Measurements from ENCODE around the gene HOXB6. TPM values are rescaled to one million over a fixed set of nuclear protein-coding genes. Genes with fewer than 3 reads are reported as not detected.

HOXB6 gene
- total RNA-seq, 1 donor from 2014 or later = 22.9 TPM

- no peak for DNase-seq (ENCODE audit: low read depth)
These were observed 19.3 kb upstream of the HOXB6 start for GRCh38 chr17:48624118-48624517.

DNA sequence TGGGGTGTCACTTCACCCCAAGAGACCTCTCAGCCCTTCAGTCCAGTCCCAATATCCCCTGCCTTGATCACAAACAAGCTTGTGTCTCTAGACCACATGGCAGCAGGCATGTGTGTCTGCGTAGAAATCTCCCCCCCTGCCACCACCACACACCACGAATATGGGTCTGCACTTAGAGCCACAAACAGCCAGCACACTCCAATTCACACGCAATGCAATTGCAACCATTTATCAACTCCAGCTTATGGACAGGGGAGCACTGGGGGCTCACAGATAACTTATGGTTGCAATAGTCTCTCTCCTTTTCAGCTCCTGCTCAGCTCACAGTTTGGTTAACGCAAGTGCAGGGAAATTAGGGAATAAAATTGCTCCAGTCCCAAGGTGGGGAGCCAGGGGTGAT lies 18.8 kb upstream of the HOXB6 start:
- DNase-seq (ENCODE audit: low read depth) = no peak

GRCh38 chr17:48622857-48623256 lies 18.1 kb upstream of the HOXB6 start:
- DNase-seq (ENCODE audit: low read depth) = no peak

GRCh38 chr17:48621410-48622392 lies 16.9 kb upstream of the HOXB6 start:
- no peak for DNase-seq (ENCODE audit: low read depth)

DNA sequence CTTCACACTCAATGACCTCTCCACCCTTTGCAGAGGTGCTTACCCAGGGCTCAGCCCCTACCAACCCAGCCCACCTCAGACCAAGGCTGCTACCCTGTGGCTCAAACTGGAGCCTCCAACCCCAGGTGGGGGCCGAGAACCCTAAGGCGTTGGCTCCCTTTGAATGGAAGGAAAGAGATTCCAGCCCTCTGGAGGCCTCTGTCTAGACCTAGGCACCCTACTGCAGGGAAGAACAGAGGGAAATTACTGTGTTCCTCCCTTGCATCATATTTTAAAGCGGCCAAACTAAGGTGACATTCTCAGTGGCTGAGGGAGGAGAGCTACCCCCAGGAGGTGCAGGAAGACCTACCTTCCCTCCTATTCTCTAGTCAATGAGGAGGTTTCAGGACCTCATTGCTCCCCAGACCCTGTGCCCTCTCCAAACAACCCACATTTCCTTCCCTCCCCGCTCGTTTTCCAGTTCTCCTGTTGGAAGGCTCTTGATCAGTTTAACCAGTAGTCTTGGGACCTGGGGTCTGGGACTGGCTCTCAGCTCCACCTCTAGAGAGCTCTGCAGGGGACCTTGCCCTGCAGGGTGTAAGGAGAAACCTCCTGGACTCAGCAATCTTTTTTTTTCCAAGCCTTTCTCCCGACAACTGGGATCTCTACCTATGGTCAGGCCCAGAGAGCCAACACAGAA lies 15.8 kb upstream of the HOXB6 start:
- DNase-seq (ENCODE audit: low read depth) = no peak

DNA sequence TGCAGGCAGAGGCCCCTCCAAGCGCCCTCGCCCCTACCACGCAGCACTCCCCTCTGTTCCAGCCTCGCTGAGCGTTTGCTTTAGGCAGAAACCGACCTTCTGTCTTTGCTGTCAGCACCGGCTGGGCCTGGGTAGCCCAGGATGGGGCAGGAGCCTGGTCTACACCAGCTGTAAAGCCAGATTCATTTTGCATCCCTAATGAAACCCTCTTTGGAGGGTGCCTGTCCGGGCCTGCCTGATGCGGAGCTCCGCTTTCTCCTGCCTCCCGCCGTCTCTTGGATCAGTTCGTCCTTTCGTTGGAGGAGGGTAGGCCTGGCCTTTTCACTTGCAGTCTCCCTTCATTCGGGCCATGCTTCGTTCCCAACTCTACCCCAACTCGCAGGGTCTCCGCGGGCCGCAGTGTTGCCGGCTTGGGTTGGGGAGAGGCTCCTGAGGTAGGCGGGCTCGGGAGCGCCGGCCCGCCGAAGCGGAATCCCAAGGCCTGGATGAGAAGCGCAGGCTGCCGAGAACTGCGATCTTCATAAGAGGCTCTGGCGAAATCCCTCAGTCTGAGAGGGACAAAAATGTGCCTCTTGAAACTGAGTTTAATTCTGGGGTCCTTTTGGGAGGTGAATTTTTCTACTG lies 15.2 kb upstream of the HOXB6 start:
- DNase-seq (ENCODE audit: low read depth) = no peak

DNA sequence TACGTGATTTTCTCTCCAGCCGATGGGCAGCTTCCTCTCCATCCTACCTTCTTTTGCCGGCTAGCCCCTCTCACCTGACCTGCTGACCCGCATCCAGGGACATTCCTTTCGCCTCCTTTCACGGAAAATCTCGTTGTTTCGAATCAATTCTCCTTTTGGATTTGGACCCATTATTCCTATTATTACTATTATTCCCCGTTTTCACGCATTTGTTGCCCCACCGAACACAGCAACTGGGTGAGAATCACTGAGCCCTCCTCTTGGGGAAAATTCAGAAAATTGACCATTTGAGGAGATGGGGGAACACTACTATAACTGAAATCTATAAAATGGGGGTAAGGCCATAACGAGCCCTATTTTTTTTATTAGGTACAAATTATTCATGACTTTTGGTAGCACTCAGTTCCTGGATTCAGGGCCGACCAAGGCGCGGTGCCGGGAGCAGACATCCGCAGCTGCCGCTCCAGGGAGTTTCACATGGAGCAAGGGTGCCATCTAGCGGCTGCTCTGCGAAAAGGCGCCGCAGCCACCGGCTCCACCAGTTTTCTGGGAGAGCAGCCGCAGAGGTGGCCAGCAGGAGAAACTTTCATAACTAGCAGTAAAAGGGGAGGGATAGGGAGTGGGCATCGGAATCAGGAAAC lies 13.6 kb upstream of the HOXB6 start:
- peak; percentile 88 for DNase-seq (ENCODE audit: low read depth)

DNA sequence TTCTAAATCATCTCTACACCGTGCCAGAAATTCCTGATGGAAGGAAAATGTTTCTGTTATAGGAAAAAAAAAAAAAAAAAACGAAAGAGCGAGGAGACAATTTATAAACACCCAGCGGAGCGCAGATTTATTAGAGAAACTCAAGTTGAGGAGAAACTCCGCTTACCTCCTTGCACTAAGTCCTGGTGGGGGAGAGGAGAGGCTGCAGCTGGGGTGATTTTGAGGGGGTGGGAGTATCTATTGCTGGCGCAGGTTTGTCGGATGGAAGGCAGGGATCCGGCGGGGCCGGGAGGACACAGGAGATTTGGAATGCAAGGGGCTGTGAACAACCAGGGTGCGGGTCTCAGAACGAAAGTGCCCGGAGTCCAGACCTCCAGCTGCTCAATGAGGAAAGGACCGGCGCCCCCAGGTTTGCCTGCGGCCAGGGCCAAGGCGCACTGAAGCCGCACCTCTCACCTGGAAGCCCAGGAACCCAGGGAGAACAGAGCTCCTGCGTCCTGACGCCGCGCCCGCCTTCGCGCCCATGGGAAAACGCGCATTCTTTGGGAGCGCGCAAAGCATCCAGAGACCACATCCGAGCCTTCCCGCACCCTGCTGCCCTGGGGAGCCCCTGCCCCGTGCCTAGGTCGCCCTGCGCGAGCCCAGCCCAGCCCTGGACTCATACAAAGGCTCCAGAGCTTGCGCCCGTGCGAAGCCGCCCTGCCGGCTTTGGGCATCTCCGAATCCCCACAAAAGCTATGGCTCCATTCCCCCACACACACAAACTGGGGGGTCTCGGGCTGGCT lies 12.9 kb upstream of the HOXB6 start:
- no peak for DNase-seq (ENCODE audit: low read depth)

- DNase-seq (ENCODE audit: low read depth) = no peak
These were observed 12.1 kb upstream of the HOXB6 start for GRCh38 chr17:48616717-48617470.

DNA sequence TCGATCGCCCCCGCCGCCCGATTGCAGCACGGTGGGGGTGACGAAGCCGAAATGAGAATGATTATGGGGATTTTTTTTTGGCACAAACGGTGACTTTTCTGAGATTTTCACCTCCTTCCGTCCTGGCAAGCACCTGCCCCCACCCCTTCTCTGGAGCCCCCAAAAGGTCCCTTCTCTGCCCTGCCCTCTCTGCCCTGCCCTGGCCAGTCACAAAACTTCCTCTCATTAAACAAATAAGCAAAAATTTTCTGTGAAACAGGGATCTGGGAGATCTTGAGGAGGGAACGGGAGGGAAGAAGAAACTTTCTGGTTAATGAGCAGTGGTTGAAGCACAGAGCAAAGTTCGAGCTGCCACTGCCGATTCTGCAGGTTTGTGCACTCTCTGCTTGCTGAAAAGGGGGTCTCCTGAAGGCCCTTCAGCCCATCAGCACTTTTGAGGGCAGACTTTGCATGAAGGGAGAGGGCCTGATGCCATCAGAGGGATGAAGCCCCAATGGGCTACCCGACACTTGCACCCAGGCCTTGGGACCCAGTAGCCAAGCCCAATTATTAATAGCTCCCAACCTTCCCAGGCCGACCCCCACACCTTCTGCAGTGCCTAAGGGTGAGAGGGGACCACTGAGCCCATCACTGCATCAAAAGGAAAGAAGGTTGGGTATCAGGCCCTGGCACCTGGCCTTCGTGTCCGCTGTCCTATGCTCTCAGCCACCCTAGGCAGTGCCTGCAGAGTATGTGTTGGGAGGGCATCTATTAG lies 11.4 kb upstream of the HOXB6 start:
- no peak for DNase-seq (ENCODE audit: low read depth)

GRCh38 chr17:48615047-48615962 lies 10.5 kb upstream of the HOXB6 start, which contains the start of gene HOXB8:
HOXB8 (minus strand) TSS chr17:48615292; CDS start chr17:48614704, 588 bp downstream.
- DNase-seq (ENCODE audit: low read depth) = peak; percentile 57

DNA sequence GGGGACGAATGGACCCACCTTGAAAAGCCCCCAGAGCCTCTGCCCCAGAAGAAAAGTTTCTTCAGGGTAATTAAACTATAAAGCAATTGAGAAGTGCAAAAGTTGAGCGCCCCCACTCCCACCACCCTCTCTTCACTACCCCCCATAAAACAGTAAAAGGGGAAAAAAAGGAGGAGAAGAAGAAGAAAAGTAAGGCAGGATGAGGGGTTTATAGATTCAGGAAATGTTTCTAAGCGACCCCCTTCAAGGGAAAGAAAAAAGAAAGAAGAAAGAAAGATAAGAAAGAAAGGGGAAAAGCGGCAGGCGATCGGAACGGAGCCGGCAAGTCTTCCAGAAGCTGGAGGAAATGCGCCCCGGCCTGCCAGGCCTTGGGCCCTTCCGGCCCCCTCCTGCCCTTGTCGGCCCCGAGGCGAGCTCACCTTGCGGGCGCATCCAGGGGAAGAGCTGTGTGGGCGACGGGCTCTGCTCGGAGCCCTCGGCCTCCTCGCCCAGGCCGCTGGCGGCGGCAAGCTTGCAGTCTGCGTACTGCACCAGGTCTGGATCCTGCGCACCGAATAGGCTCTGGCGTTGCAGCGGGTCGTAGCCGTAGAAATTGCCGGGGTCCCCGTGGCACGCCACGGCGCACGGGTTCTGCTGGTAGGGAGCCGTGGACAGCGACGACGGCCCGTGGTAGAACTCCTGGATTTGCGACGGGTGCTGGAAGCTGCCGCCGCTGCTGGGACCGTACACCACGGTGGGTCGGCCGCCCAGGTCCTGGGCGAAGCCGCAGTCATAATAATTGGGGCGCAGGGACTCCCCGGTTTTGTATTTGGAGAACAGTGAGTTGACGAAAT lies 9.3 kb upstream of the HOXB6 start:
- peak; percentile 60 for DNase-seq (ENCODE audit: low read depth)

GRCh38 chr17:48612854-48613691 lies 8.3 kb upstream of the HOXB6 start:
- peak; percentile 76 for DNase-seq (ENCODE audit: low read depth)

GRCh38 chr17:48612456-48612853 lies 7.7 kb upstream of the HOXB6 start:
- peak; percentile 66 for DNase-seq (ENCODE audit: low read depth)

GRCh38 chr17:48611681-48612455 lies 7.1 kb upstream of the HOXB6 start:
- peak; percentile 81 for DNase-seq (ENCODE audit: low read depth)
